H1 (cell line): ENCODE data around the gene PKMYT1. TPM values are rescaled to one million over a fixed set of nuclear protein-coding genes. Genes with fewer than 3 reads are reported as not detected.
A peak's percentile ranks its signal among the peaks of the same experiment; 100 is the strongest.

Source experiments
- ASH2L ChIP-seq: fragments of 200-600, 300-600 bp; sonication (generic); IDR thresholded peaks from one replicate; pipeline ENCODE4 v1.7.1; 2017; ENCODE audit warnings: low read length
- CBX5 ChIP-seq: fragments of 300-800, 300-1000 bp; sonication (generic); IDR thresholded peaks from 2 replicates; pipeline ENCODE4 v1.7.1; 2016; ENCODE audit warnings: antibody characterized with exemption, low read length, low read depth
- GTF2F1 ChIP-seq: IDR thresholded peaks from 2 replicates; pipeline ENCODE4 v1.6.1; 2012; ENCODE audit warnings: low read depth, low read length, improper control_type of control experiment, borderline replicate concordance
- POLR2A ChIP-seq, 2 experiments: IDR thresholded peaks; 1 replicate in 1 of 2; 2 replicates in 1 of 2; pipeline ENCODE4 v1.6.1; 2011; ENCODE audit warnings: low read depth in 2 of 2, low read length in 2 of 2, mild to moderate bottlenecking in 2 of 2; ENCODE audit errors: control extremely low read depth in 1 of 2
- RFX5 ChIP-seq: IDR thresholded peaks from 2 replicates; pipeline ENCODE4 v1.6.1; 2011; ENCODE audit warnings: low read depth, low read length, improper control_type of control experiment, borderline replicate concordance
- YY1 ChIP-seq: IDR thresholded peaks from 2 replicates; pipeline ENCODE4 v1.6.1; 2011; ENCODE audit warnings: low read depth, mild to moderate bottlenecking, low read length
- polyA plus RNA-seq, 7 experiments: library from polyadenylated mRNA; depleted of rRNA in 3 of 7; stranded (reverse) in 5 of 7; unstranded in 2 of 7; fragments of >200 nt in 5 of 7; fragments of 200-250 nt in 2 of 7; gene quantifications; 1 replicate in 5 of 7; 2 replicates in 1 of 7; 4 replicates in 1 of 7; pipeline versions ENCODE4 v1.2.1 to v1.2.3, GENCODE V29; 2011 to 2013; ENCODE audit warnings: missing spikeins in 2 of 7, mixed read lengths in 2 of 7
- total RNA-seq: library from RNA; stranded (reverse); fragmentation: NEBNext Ultra II Directional; extraction: Animal tissue kit (Norgen Biotek cat#: 25700); gene quantifications from 2 replicates; pipeline ENCODE4 v1.2.1, GENCODE V29; 2021
- TF ChIP-seq, protein P1 (sequence below): IDR thresholded peaks from 2 replicates; pipeline ENCODE4 v1.6.1; 2012; ENCODE audit warnings: low read length, inconsistent platforms
- TF ChIP-seq, protein P2 (sequence below): fragments of 300-600 bp; sonication (generic); IDR thresholded peaks from 2 replicates; pipeline ENCODE4 v1.7.1; 2012; ENCODE audit warnings: low read length, moderate library complexity, mild to moderate bottlenecking, inconsistent platforms; ENCODE audit not compliant: insufficient replicate concordance

Gene PKMYT1
- total and polyA plus RNA-seq, 2 of the 8 experiments (the other 6 are each of a cell fraction or from before 2014, with no cell fraction given) = 74.7 to 85.2 TPM

DNA sequence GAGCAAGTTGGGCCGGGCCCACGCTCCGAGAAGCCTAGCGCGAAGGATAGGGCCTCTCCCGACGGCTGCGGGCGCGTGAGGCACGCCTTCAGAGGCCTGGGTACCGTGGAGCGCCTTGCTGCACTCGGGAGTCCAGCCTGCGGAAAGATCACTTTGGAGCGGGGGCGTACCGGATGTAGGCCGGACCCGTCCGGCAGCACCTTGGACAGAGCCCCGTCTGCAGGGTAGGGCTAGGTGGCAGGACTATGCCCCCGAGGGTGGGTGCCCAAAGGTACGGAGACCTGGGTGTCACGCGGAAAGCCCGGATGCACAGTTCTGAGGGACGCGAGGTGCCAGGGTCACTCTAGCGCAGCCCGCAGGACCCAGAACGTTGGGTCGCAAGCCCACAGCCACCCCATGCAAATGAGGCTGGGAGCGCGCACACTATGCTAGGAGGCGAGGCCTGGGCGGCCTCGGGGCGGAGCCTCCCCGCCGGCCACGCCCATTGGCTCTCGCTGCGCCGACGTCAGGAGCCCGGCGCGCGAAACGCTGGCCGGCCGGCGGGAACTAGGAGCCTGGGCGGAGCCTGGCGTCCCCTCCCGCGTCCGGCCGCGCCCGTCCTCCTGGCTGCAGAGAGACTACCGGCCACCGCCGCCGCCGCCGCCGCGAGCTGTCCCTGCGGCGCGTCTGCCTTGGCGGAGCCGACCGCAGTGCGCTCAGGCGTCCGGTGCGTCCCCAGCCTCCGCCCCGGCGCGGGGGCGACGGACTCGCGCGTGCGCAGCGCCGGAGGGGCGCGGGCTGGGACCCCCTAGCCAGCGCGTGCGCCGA, 11.3 kb downstream of the PKMYT1 start, which contains the start of gene PAQR4 (continued):
- TF ChIP-seq, protein P1, sequence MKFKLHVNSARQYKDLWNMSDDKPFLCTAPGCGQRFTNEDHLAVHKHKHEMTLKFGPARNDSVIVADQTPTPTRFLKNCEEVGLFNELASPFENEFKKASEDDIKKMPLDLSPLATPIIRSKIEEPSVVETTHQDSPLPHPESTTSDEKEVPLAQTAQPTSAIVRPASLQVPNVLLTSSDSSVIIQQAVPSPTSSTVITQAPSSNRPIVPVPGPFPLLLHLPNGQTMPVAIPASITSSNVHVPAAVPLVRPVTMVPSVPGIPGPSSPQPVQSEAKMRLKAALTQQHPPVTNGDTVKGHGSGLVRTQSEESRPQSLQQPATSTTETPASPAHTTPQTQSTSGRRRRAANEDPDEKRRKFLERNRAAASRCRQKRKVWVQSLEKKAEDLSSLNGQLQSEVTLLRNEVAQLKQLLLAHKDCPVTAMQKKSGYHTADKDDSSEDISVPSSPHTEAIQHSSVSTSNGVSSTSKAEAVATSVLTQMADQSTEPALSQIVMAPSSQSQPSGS = peak; percentile 65; the same call in 1 of the 2 replicates
- TF ChIP-seq, protein P2, sequence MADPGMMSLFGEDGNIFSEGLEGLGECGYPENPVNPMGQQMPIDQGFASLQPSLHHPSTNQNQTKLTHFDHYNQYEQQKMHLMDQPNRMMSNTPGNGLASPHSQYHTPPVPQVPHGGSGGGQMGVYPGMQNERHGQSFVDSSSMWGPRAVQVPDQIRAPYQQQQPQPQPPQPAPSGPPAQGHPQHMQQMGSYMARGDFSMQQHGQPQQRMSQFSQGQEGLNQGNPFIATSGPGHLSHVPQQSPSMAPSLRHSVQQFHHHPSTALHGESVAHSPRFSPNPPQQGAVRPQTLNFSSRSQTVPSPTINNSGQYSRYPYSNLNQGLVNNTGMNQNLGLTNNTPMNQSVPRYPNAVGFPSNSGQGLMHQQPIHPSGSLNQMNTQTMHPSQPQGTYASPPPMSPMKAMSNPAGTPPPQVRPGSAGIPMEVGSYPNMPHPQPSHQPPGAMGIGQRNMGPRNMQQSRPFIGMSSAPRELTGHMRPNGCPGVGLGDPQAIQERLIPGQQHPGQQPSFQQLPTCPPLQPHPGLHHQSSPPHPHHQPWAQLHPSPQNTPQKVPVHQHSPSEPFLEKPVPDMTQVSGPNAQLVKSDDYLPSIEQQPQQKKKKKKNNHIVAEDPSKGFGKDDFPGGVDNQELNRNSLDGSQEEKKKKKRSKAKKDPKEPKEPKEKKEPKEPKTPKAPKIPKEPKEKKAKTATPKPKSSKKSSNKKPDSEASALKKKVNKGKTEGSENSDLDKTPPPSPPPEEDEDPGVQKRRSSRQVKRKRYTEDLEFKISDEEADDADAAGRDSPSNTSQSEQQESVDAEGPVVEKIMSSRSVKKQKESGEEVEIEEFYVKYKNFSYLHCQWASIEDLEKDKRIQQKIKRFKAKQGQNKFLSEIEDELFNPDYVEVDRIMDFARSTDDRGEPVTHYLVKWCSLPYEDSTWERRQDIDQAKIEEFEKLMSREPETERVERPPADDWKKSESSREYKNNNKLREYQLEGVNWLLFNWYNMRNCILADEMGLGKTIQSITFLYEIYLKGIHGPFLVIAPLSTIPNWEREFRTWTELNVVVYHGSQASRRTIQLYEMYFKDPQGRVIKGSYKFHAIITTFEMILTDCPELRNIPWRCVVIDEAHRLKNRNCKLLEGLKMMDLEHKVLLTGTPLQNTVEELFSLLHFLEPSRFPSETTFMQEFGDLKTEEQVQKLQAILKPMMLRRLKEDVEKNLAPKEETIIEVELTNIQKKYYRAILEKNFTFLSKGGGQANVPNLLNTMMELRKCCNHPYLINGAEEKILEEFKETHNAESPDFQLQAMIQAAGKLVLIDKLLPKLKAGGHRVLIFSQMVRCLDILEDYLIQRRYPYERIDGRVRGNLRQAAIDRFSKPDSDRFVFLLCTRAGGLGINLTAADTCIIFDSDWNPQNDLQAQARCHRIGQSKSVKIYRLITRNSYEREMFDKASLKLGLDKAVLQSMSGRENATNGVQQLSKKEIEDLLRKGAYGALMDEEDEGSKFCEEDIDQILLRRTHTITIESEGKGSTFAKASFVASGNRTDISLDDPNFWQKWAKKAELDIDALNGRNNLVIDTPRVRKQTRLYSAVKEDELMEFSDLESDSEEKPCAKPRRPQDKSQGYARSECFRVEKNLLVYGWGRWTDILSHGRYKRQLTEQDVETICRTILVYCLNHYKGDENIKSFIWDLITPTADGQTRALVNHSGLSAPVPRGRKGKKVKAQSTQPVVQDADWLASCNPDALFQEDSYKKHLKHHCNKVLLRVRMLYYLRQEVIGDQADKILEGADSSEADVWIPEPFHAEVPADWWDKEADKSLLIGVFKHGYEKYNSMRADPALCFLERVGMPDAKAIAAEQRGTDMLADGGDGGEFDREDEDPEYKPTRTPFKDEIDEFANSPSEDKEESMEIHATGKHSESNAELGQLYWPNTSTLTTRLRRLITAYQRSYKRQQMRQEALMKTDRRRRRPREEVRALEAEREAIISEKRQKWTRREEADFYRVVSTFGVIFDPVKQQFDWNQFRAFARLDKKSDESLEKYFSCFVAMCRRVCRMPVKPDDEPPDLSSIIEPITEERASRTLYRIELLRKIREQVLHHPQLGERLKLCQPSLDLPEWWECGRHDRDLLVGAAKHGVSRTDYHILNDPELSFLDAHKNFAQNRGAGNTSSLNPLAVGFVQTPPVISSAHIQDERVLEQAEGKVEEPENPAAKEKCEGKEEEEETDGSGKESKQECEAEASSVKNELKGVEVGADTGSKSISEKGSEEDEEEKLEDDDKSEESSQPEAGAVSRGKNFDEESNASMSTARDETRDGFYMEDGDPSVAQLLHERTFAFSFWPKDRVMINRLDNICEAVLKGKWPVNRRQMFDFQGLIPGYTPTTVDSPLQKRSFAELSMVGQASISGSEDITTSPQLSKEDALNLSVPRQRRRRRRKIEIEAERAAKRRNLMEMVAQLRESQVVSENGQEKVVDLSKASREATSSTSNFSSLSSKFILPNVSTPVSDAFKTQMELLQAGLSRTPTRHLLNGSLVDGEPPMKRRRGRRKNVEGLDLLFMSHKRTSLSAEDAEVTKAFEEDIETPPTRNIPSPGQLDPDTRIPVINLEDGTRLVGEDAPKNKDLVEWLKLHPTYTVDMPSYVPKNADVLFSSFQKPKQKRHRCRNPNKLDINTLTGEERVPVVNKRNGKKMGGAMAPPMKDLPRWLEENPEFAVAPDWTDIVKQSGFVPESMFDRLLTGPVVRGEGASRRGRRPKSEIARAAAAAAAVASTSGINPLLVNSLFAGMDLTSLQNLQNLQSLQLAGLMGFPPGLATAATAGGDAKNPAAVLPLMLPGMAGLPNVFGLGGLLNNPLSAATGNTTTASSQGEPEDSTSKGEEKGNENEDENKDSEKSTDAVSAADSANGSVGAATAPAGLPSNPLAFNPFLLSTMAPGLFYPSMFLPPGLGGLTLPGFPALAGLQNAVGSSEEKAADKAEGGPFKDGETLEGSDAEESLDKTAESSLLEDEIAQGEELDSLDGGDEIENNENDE = no peak
- TF ChIP-seq ASH2L (no peak), GTF2F1 (no peak), YY1 (no peak), RFX5 (no peak), POLR2A (IDR thresholded peaks at IDR 0.05; ENCODE audit: control extremely low read depth in 1 of 2, low read depth in 2 of 2, low read length in 2 of 2) (peak in 1 of 2 experiments; percentile 59; a peak in 2 of 3 replicates), CBX5 (no peak)
